GM12873 (cell line): Measurements from ENCODE around the gene LTBP1.

Experiments used
- CTCF ChIP-seq: IDR thresholded peaks from 2 replicates; pipeline ENCODE4 v1.5.1; 2012; ENCODE audit warnings: low read depth, mild to moderate bottlenecking, moderate library complexity, low read length, control low read depth; ENCODE audit not compliant: insufficient read depth; ENCODE audit errors: missing control alignments

The LTBP1 gene

GRCh38 chr2:33320573-33320972 is 373.8 kb downstream of the LTBP1 start:
- TF ChIP-seq CTCF, result no peak

GRCh38 chr2:33321236-33321771 is 374.6 kb downstream of the LTBP1 start:
- TF ChIP-seq CTCF, result no peak

- no peak for TF ChIP-seq CTCF
Observed at GRCh38 chr2:33321876-33322483, 375.2 kb downstream of the LTBP1 start.

GRCh38 chr2:33322612-33323011 is 375.9 kb downstream of the LTBP1 start:
- no peak for TF ChIP-seq CTCF

GRCh38 chr2:33323957-33324356 is 377.2 kb downstream of the LTBP1 start:
- TF ChIP-seq CTCF, result no peak

GRCh38 chr2:33326100-33326499 is 379.3 kb downstream of the LTBP1 start:
- no peak for TF ChIP-seq CTCF

- TF ChIP-seq CTCF, result no peak
Observed at GRCh38 chr2:33333433-33333832, 386.7 kb downstream of the LTBP1 start.

- TF ChIP-seq CTCF, result no peak
Observed at GRCh38 chr2:33334083-33334482, 387.3 kb downstream of the LTBP1 start.
